Parathyroid adenoma (tissue), 2 donors: ENCODE measurements around the gene PHF14.

Experiments used
- H2AFZ ChIP-seq: fragments of 300-600 bp; sonication (generic); one replicate; pipeline ENCODE4 v1.7.0; 2017; ENCODE audit warnings: antibody characterized with exemption, mild to moderate bottlenecking
- H3K27ac ChIP-seq: fragments of 300-600 bp; sonication (generic); one replicate; pipeline ENCODE4 v1.7.0; 2017
- H3K27me3 ChIP-seq: fragments of 300-600 bp; sonication (generic); one replicate; pipeline ENCODE4 v1.7.0; 2017; ENCODE audit warnings: low read length; ENCODE audit not compliant: control insufficient read depth, insufficient read depth
- H3K36me3 ChIP-seq: fragments of 300-600 bp; sonication (generic); one replicate; pipeline ENCODE4 v1.7.0; 2017; ENCODE audit warnings: low read length; ENCODE audit not compliant: control insufficient read depth, insufficient read depth
- H3K4me1 ChIP-seq: fragments of 300-600 bp; sonication (generic); one replicate; pipeline ENCODE4 v1.7.0; 2017; ENCODE audit warnings: control low read depth
- H3K4me2 ChIP-seq: fragments of 300-600 bp; sonication (generic); one replicate; pipeline ENCODE4 v1.7.0; 2017; ENCODE audit warnings: low read length
- H3K4me3 ChIP-seq: fragments of 300-600 bp; sonication (generic); one replicate; pipeline ENCODE4 v1.7.0; 2017; ENCODE audit warnings: low read depth, low read length
- H3K79me2 ChIP-seq: fragments of 300-600 bp; sonication (generic); one replicate; pipeline ENCODE4 v1.7.0; 2017; ENCODE audit warnings: control low read depth
- H3K9ac ChIP-seq: fragments of 300-600 bp; sonication (generic); one replicate; pipeline ENCODE4 v1.7.0; 2017; ENCODE audit warnings: mild to moderate bottlenecking
- H3K9me3 ChIP-seq: fragments of 300-600 bp; sonication (generic); one replicate; pipeline ENCODE4 v1.7.0; 2017; ENCODE audit warnings: low read length; ENCODE audit not compliant: control insufficient read depth
- TF ChIP-seq, protein P1 (sequence below): fragments of 300-600 bp; sonication (generic); IDR thresholded peaks from one replicate; pipeline ENCODE4 v1.7.0; 2017; ENCODE audit warnings: antibody characterized with exemption, mild to moderate bottlenecking
- donor health status: primary hyperparathyroidism.

PHF14 gene

GRCh38 chr7:11127988-11128387 lies 154.3 kb downstream of the PHF14 start:
- Histone ChIP-seq H3K4me1 (no peaks in the 10 kb centered on the region), H2AFZ (no peak overlapping the region), H3K9me3 (no peaks in the 10 kb centered on the region), H3K4me3 (no peak overlapping the region), H3K9ac (no peak overlapping the region), H3K27me3 (no peaks in the 10 kb centered on the region), H3K27ac (no peak overlapping the region), H3K79me2 (no peaks in the 10 kb centered on the region), H3K4me2 (no peak overlapping the region), H3K36me3 (no peaks in the 10 kb centered on the region)
- TF ChIP-seq, protein P1, sequence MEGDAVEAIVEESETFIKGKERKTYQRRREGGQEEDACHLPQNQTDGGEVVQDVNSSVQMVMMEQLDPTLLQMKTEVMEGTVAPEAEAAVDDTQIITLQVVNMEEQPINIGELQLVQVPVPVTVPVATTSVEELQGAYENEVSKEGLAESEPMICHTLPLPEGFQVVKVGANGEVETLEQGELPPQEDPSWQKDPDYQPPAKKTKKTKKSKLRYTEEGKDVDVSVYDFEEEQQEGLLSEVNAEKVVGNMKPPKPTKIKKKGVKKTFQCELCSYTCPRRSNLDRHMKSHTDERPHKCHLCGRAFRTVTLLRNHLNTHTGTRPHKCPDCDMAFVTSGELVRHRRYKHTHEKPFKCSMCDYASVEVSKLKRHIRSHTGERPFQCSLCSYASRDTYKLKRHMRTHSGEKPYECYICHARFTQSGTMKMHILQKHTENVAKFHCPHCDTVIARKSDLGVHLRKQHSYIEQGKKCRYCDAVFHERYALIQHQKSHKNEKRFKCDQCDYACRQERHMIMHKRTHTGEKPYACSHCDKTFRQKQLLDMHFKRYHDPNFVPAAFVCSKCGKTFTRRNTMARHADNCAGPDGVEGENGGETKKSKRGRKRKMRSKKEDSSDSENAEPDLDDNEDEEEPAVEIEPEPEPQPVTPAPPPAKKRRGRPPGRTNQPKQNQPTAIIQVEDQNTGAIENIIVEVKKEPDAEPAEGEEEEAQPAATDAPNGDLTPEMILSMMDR, result no peak

GRCh38 chr7:11128498-11128897 lies 154.8 kb downstream of the PHF14 start:
- Histone ChIP-seq H3K36me3 (no peaks in the 10 kb centered on the region), H3K4me2 (no peak overlapping the region), H3K4me1 (no peaks in the 10 kb centered on the region), H3K27me3 (no peaks in the 10 kb centered on the region), H3K9ac (no peak overlapping the region), H3K4me3 (no peak overlapping the region), H2AFZ (no peak overlapping the region), H3K27ac (no peak overlapping the region), H3K79me2 (no peaks in the 10 kb centered on the region), H3K9me3 (no peaks in the 10 kb centered on the region)
- TF ChIP-seq, protein P1, result no peak

GRCh38 chr7:11130012-11130411 lies 156.3 kb downstream of the PHF14 start:
- H3K27ac ChIP-seq, result no peak overlapping the region
- no peak overlapping the region for H2AFZ ChIP-seq
- no peaks in the 10 kb centered on the region for H3K4me1 ChIP-seq
- H3K9ac ChIP-seq, result no peak overlapping the region
- H3K27me3 ChIP-seq, result no peaks in the 10 kb centered on the region
- H3K36me3 ChIP-seq, result no peaks in the 10 kb centered on the region
- H3K4me2 ChIP-seq, result no peak overlapping the region
- H3K4me3 ChIP-seq, result no peak overlapping the region
- TF ChIP-seq, protein P1, result no peak
- no peaks in the 10 kb centered on the region for H3K9me3 ChIP-seq
- no peaks in the 10 kb centered on the region for H3K79me2 ChIP-seq

GRCh38 chr7:11130601-11131000 lies 156.9 kb downstream of the PHF14 start:
- H2AFZ ChIP-seq, result no peak overlapping the region
- no peaks in the 10 kb centered on the region for H3K36me3 ChIP-seq
- no peaks in the 10 kb centered on the region for H3K27me3 ChIP-seq
- no peak overlapping the region for H3K4me2 ChIP-seq
- H3K4me1 ChIP-seq, result no peaks in the 10 kb centered on the region
- no peaks in the 10 kb centered on the region for H3K9me3 ChIP-seq
- H3K27ac ChIP-seq, result no peak overlapping the region
- no peak overlapping the region for H3K4me3 ChIP-seq
- TF ChIP-seq, protein P1, result no peak
- no peak overlapping the region for H3K9ac ChIP-seq
- H3K79me2 ChIP-seq, result no peaks in the 10 kb centered on the region

GRCh38 chr7:11133436-11133959 lies 159.8 kb downstream of the PHF14 start:
- Histone ChIP-seq H3K4me2 (no peak overlapping the region), H3K27me3 (no peaks in the 10 kb centered on the region), H3K79me2 (no peaks in the 10 kb centered on the region), H3K9ac (no peak overlapping the region), H3K27ac (no peak overlapping the region), H3K9me3 (no peaks in the 10 kb centered on the region), H2AFZ (no peak overlapping the region), H3K4me1 (no peaks in the 10 kb centered on the region), H3K36me3 (no peaks in the 10 kb centered on the region), H3K4me3 (no peak overlapping the region)
- TF ChIP-seq, protein P1, result no peak
